MCF 10A (cell line): Measurements from ENCODE around the gene TNS1. TPM values are rescaled to one million over a fixed set of nuclear protein-coding genes. Genes with fewer than 3 reads are reported as not detected.
A peak's percentile ranks its signal among the peaks of the same experiment; 100 is the strongest.

Source experiments
- BruUV-seq: library from RNA; stranded (reverse); fragments of 400-500 nt; replicated peaks from 2 replicates; lab custom pipeline; 2021; lab: Mats Ljungman, UMichigan
- CTCF ChIA-PET: fragments of 300-600 bp; sonication (Branson Sonifier 250); formaldehyde crosslinking; extraction: SDS; loops from one replicate; lab custom pipeline; 2021; ENCODE audit warnings: antibody characterized with exemption, inconsistent platforms; lab: Yijun Ruan, JAX
- POLR2A ChIA-PET: fragments of 300-600, 350-650 bp; sonication (Branson Sonifier 250); formaldehyde crosslinking; extraction: SDS; loops from one replicate; lab custom pipeline; 2020; ENCODE audit warnings: antibody characterized with exemption, inconsistent platforms; lab: Yijun Ruan, JAX
- DNase-seq: peaks from one replicate; pipeline ENCODE4 v3.0.0-alpha.2; 2018; ENCODE audit not compliant: unreplicated experiment
- H3K27ac Mint-ChIP-seq: one replicate; pipeline ENCODE4 v1.8.0; 2022; ENCODE audit warnings: mild to moderate bottlenecking, low read depth, mixed read lengths; ENCODE audit not compliant: unreplicated experiment
- H3K27me3 Mint-ChIP-seq: one replicate; pipeline ENCODE4 v1.8.0; 2022; ENCODE audit warnings: mixed read lengths; ENCODE audit not compliant: insufficient read depth, unreplicated experiment
- H3K36me3 Mint-ChIP-seq: one replicate; pipeline ENCODE4 v1.8.0; 2022; ENCODE audit warnings: mild to moderate bottlenecking, moderate library complexity, mixed read lengths; ENCODE audit not compliant: insufficient read depth, unreplicated experiment
- H3K4me1 Mint-ChIP-seq: one replicate; pipeline ENCODE4 v1.8.0; 2022; ENCODE audit warnings: mixed read lengths; ENCODE audit not compliant: insufficient read depth, unreplicated experiment
- H3K4me3 Mint-ChIP-seq: one replicate; pipeline ENCODE4 v1.8.0; 2022; ENCODE audit warnings: mild to moderate bottlenecking, moderate library complexity, mixed read lengths; ENCODE audit not compliant: unreplicated experiment
- H3K9me3 Mint-ChIP-seq: one replicate; pipeline ENCODE4 v1.8.0; 2022; ENCODE audit warnings: mixed read lengths; ENCODE audit not compliant: unreplicated experiment
- intact Hi-C: fragments of 100-400 bp; cut with micrococcal nuclease; formaldehyde crosslinking; loops from 2 replicates; pipeline ENCODE4 v1.14.1; 2022
- total RNA-seq: library from RNA; stranded (reverse); gene quantifications from 2 replicates; pipeline ENCODE4 v1.2.3, GENCODE V29; 2022
- TF ChIP-seq, protein P1 (sequence below): fragments of 200-600 bp; IDR thresholded peaks from one replicate; pipeline ENCODE4 v1.8.0; 2022; ENCODE audit warnings: antibody characterized with exemption, mild to moderate bottlenecking; ENCODE audit not compliant: unreplicated experiment

The TNS1 gene
- total RNA-seq, 1 experiment from 2014 or later, result 3.3 TPM

DNA sequence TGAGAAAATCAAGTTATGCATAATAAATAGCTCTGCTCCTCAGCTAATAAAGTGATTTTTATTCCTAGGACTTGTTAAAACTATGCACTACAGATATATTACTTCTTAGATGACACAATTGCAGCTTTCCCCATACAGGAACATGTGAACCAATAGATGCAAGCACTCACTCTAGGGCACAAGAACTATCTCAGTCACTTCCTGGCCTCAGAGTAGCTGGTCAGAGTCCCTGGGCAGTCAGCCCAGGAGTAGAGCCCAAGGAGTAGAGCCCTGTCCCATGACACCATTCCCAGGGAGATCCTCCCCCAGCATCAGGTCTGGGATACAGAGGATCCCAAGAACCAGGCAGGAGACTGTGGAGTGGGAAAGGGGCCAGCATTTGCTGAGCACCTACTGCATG is 2.7 kb downstream of the TNS1 start:
- Mint-ChIP-seq H3K27ac (no peak overlapping the region), H3K4me3 (no peak overlapping the region)

DNA sequence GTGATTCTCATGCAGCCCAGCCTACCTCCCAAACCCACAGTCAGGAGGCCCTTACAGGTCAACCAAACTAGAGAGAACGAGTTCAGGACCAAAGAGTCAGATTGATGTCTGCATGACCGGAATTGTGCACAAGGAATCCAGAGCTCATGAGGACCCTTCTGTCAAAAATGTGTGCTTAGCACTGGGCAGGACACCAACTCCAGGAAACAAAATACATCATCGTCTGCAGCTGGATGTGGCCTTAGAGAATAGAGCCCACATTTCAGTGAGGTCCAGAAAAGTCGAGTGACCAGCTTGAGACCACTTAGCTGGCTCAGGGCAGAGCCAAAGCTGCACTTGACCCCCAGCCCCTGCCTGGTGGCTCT is 3.2 kb downstream of the TNS1 start:
- ChIA-PET CTCF (interaction anchor here (0.8 to 1.7 kb wide), 7 partner anchors 9 to 214 kb away, joined by 3 to 5 read pairs (median 4); no protein-coding TSS in a partner anchor), POLR2A (no interaction called here)
- no TSS peak for BruUV-seq
- no peaks in the 10 kb centered on the region for H3K27me3 Mint-ChIP-seq
- H3K4me1 Mint-ChIP-seq, result peaks cover 33% of the 10 kb centered on the region
- H3K9me3 Mint-ChIP-seq, result no peaks in the 10 kb centered on the region
- no peak overlapping the region for H3K4me3 Mint-ChIP-seq
- no peak for DNase-seq
- TF ChIP-seq, protein P1, sequence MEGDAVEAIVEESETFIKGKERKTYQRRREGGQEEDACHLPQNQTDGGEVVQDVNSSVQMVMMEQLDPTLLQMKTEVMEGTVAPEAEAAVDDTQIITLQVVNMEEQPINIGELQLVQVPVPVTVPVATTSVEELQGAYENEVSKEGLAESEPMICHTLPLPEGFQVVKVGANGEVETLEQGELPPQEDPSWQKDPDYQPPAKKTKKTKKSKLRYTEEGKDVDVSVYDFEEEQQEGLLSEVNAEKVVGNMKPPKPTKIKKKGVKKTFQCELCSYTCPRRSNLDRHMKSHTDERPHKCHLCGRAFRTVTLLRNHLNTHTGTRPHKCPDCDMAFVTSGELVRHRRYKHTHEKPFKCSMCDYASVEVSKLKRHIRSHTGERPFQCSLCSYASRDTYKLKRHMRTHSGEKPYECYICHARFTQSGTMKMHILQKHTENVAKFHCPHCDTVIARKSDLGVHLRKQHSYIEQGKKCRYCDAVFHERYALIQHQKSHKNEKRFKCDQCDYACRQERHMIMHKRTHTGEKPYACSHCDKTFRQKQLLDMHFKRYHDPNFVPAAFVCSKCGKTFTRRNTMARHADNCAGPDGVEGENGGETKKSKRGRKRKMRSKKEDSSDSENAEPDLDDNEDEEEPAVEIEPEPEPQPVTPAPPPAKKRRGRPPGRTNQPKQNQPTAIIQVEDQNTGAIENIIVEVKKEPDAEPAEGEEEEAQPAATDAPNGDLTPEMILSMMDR, result no peak
- H3K36me3 Mint-ChIP-seq, result no peaks in the 10 kb centered on the region
- no peak overlapping the region for H3K27ac Mint-ChIP-seq
- intact Hi-C loops, result no loop called here

More for the DNA sequence above, 2.7 kb downstream of the TNS1 start:
- intact Hi-C loops, result no loop called here
- POLR2A ChIA-PET, result no interaction called here
- BruUV-seq, result no TSS peak
- H3K4me1 Mint-ChIP-seq, result peaks cover 33% of the 10 kb centered on the region
- H3K27me3 Mint-ChIP-seq, result no peaks in the 10 kb centered on the region
- peaks cover 2% of the 10 kb centered on the region for H3K36me3 Mint-ChIP-seq
- TF ChIP-seq, protein P1, result no peak
- DNase-seq, result peak; percentile 53
- CTCF ChIA-PET, result interaction anchor here (0.8 to 1.7 kb wide), 6 partner anchors 8 to 215 kb away, joined by 3 to 5 read pairs (median 4); no protein-coding TSS in a partner anchor
- H3K9me3 Mint-ChIP-seq, result no peaks in the 10 kb centered on the region

- no peak overlapping the region for H3K27ac Mint-ChIP-seq
- no peaks in the 10 kb centered on the region for H3K9me3 Mint-ChIP-seq
- H3K27me3 Mint-ChIP-seq, result no peaks in the 10 kb centered on the region
- H3K4me3 Mint-ChIP-seq, result no peak overlapping the region
- TF ChIP-seq, protein P1, result no peak
- peaks cover 29% of the 10 kb centered on the region for H3K4me1 Mint-ChIP-seq
- POLR2A ChIA-PET, result no interaction called here
- CTCF ChIA-PET, result interaction anchor here (0.8 to 1.7 kb wide), 5 partner anchors 10 to 213 kb away, joined by 3 to 5 read pairs (median 4); no protein-coding TSS in a partner anchor
- intact Hi-C loops, result no loop called here
- no peaks in the 10 kb centered on the region for H3K36me3 Mint-ChIP-seq
- no TSS peak for BruUV-seq
- DNase-seq, result no peak
Observed at GRCh38 chr2:217998926-217999594, 3.7 kb downstream of the TNS1 start.

DNA sequence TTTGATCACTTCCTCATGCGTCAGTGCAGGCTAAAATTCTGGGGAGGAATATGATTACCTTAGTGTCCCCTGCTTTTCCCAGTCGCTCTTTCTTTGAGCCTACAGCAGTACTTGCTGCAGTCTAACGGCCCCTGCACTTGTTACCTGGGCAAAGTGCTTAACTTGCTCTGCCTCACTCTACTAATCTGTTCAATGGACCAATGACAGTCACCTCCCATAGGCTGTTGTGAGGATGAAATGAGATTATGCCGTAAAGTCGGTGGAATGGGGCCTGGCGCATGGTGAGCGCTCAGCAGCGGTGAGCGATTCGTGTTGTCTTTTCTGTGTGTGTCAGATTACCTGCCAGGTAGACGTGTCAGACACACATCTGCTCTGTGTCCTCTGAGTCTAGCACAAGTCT is 5.3 kb downstream of the TNS1 start:
- TF ChIP-seq, protein P1, result no peak
- ChIA-PET CTCF (interaction anchor here (0.6 to 1.0 kb wide), 2 partner anchors 12 to 487 kb away, joined by 3 to 4 read pairs; no protein-coding TSS in a partner anchor), POLR2A (no interaction called here)
- H3K27me3 Mint-ChIP-seq, result no peaks in the 10 kb centered on the region
- no peaks in the 10 kb centered on the region for H3K9me3 Mint-ChIP-seq
- intact Hi-C loops, result no loop called here
- H3K4me3 Mint-ChIP-seq, result no peak overlapping the region
- no peak for DNase-seq
- H3K27ac Mint-ChIP-seq, result peak overlapping the region; percentile 85
- peaks cover 27% of the 10 kb centered on the region for H3K4me1 Mint-ChIP-seq
- no TSS peak for BruUV-seq
- no peaks in the 10 kb centered on the region for H3K36me3 Mint-ChIP-seq
